IMR-90 (cell line): ENCODE data around the gene PTPRN2. TPM values are rescaled to one million over a fixed set of nuclear protein-coding genes. Genes with fewer than 3 reads are reported as not detected.

Experiments used
- ATAC-seq: fragments of 200-7000 bp; cut with Tn5 transposase; 2 replicates; pipeline ENCODE4 v1.9.1; 2020; ENCODE audit warnings: low read depth, mild to moderate bottlenecking, moderate library complexity
- BruUV-seq: library from RNA; stranded (reverse); fragments of 400-500 nt; replicated peaks from 2 replicates; lab custom pipeline; 2021; lab: Mats Ljungman, UMichigan
- CTCF ChIA-PET: fragments of 300-600 bp; formaldehyde crosslinking; extraction: SDS; loops from one replicate; lab custom pipeline; 2021; ENCODE audit warnings: antibody characterized with exemption; lab: Yijun Ruan, JAX
- POLR2A ChIA-PET: fragments of 300-600 bp; sonication (Branson Sonifier 250); formaldehyde crosslinking; loops from one replicate; lab custom pipeline; 2022; ENCODE audit warnings: antibody characterized with exemption; ENCODE audit not compliant: unreplicated experiment; lab: Charles Lee
- DNase-seq: peaks from one replicate; pipeline ENCODE4 v3.0.0; 2013
- H2AFZ ChIP-seq: replicated peaks from 2 replicates; pipeline ENCODE3; 2013; ENCODE audit warnings: low read length, mild to moderate bottlenecking; ENCODE audit not compliant: poor library complexity
- H2AK5ac ChIP-seq: 2 replicates; pipeline ENCODE4 v1.6.1; 2013; ENCODE audit warnings: low read depth, low read length, inconsistent platforms
- H2AK9ac ChIP-seq: replicated peaks from 2 replicates; pipeline ENCODE3; 2013; ENCODE audit warnings: mild to moderate bottlenecking, low read depth, low read length, moderate library complexity; ENCODE audit not compliant: poor library complexity
- H2BK120ac ChIP-seq: 2 replicates; pipeline ENCODE4 v1.6.1; 2013; ENCODE audit warnings: low read depth, low read length, inconsistent platforms
- H2BK15ac ChIP-seq: 3 replicates; pipeline ENCODE4 v1.6.1; 2013; ENCODE audit warnings: low read depth, low read length, inconsistent platforms
- H2BK20ac ChIP-seq: 2 replicates; pipeline ENCODE4 v1.6.1; 2013; ENCODE audit warnings: low read depth, mild to moderate bottlenecking, inconsistent platforms, low read length, moderate library complexity
- H2BK5ac ChIP-seq: 2 replicates; pipeline ENCODE4 v1.6.1; 2013; ENCODE audit warnings: mild to moderate bottlenecking, low read depth, low read length, inconsistent platforms; ENCODE audit not compliant: poor library complexity, severe bottlenecking
- H3K14ac ChIP-seq: replicated peaks from 2 replicates; pipeline ENCODE4 v1.6.1; 2013; ENCODE audit warnings: low read depth, low read length, inconsistent platforms
- H3K18ac ChIP-seq: 2 replicates; pipeline ENCODE4 v1.6.1; 2013; ENCODE audit warnings: low read depth, low read length, control low read depth
- H3K23ac ChIP-seq: 2 replicates; pipeline ENCODE4 v1.6.1; 2013; ENCODE audit warnings: low read depth, low read length, inconsistent platforms
- H3K27ac ChIP-seq: 2 replicates; pipeline ENCODE4 v1.5.1; 2013; ENCODE audit warnings: mild to moderate bottlenecking, control low read depth, low read length; ENCODE audit not compliant: insufficient read depth
- H3K27me3 ChIP-seq: 2 replicates; pipeline ENCODE4 v1.6.1; 2013; ENCODE audit warnings: low read length; ENCODE audit not compliant: control insufficient read depth, insufficient read depth
- H3K36me3 ChIP-seq: 2 replicates; pipeline ENCODE4 v1.6.1; 2013; ENCODE audit warnings: low read length, mixed read lengths; ENCODE audit not compliant: control insufficient read depth, insufficient read depth
- H3K4ac ChIP-seq: 2 replicates; pipeline ENCODE4 v1.6.1; 2013; ENCODE audit warnings: low read depth, low read length, inconsistent platforms
- H3K4me1 ChIP-seq: 2 replicates; pipeline ENCODE4 v1.6.1; 2013; ENCODE audit warnings: low read length, mixed read lengths; ENCODE audit not compliant: control insufficient read depth, insufficient read depth
- H3K4me2 ChIP-seq: 2 replicates; pipeline ENCODE4 v1.6.1; 2013; ENCODE audit warnings: low read depth, mild to moderate bottlenecking, control low read depth, low read length, moderate library complexity
- H3K4me3 ChIP-seq: 2 replicates; pipeline ENCODE4 v1.5.1; 2013; ENCODE audit warnings: low read depth, mild to moderate bottlenecking, control low read depth, low read length, moderate library complexity; ENCODE audit not compliant: insufficient read depth
- H3K56ac ChIP-seq: 2 replicates; pipeline ENCODE4 v1.6.1; 2013; ENCODE audit warnings: low read length, inconsistent platforms; ENCODE audit not compliant: insufficient read depth; ENCODE audit errors: extremely low read depth
- H3K79me1 ChIP-seq, 2 experiments: 2 replicates each; pipeline ENCODE4 v1.6.1; 2013; ENCODE audit warnings: low read length in 2 of 2, inconsistent platforms in 1 of 2, low read depth in 1 of 2
- H3K9ac ChIP-seq: 2 replicates; pipeline ENCODE4 v1.6.1; 2013; ENCODE audit warnings: low read depth, low read length, control low read depth
- H3K9me1 ChIP-seq: 2 replicates; pipeline ENCODE4 v1.6.1; 2013; ENCODE audit warnings: low read length, inconsistent platforms; ENCODE audit not compliant: insufficient read depth
- H3K9me3 ChIP-seq: 2 replicates; pipeline ENCODE4 v1.6.1; 2013; ENCODE audit warnings: low read length; ENCODE audit not compliant: control insufficient read depth, insufficient read depth
- H4K20me1 ChIP-seq: 2 replicates; pipeline ENCODE4 v1.6.1; 2013; ENCODE audit warnings: low read length, inconsistent platforms; ENCODE audit not compliant: insufficient read depth
- H4K5ac ChIP-seq: 2 replicates; pipeline ENCODE4 v1.6.1; 2013; ENCODE audit warnings: mild to moderate bottlenecking, low read depth, low read length, control low read depth
- H4K8ac ChIP-seq, 2 experiments: 2 replicates each; pipeline ENCODE4 v1.6.1; 2013; ENCODE audit warnings: low read depth in 2 of 2, low read length in 2 of 2, control low read depth in 1 of 2, inconsistent platforms in 1 of 2
- H4K91ac ChIP-seq: 2 replicates; pipeline ENCODE4 v1.6.1; 2013; ENCODE audit warnings: low read depth, low read length, inconsistent platforms; ENCODE audit not compliant: insufficient read depth
- BHLHE40 ChIP-seq: fragments of 150-350 bp; IDR thresholded peaks from 2 replicates; pipeline ENCODE4 v1.6.1; 2016; ENCODE audit warnings: mild to moderate bottlenecking, low read depth, low read length
- CEBPB ChIP-seq: IDR thresholded peaks from 2 replicates; pipeline ENCODE4 v1.6.1; 2012; ENCODE audit warnings: low read depth, low read length, improper control_type of control experiment
- CHD1 ChIP-seq: IDR thresholded peaks from 2 replicates; pipeline ENCODE4 v1.6.1; 2012; ENCODE audit warnings: low read depth, low read length, improper control_type of control experiment
- FOS ChIP-seq: fragments of 150-350 bp; IDR thresholded peaks from 2 replicates; pipeline ENCODE4 v1.6.1; 2016; ENCODE audit warnings: low read depth, low read length
- MAFK ChIP-seq: IDR thresholded peaks from 2 replicates; pipeline ENCODE4 v1.6.1; 2012; ENCODE audit warnings: low read depth, low read length, improper control_type of control experiment
- MAZ ChIP-seq: IDR thresholded peaks from 2 replicates; pipeline ENCODE4 v1.6.1; 2012; ENCODE audit warnings: low read depth, mild to moderate bottlenecking, low read length, improper control_type of control experiment, moderate library complexity, borderline replicate concordance
- MXI1 ChIP-seq: IDR thresholded peaks from 2 replicates; pipeline ENCODE4 v1.6.1; 2012; ENCODE audit warnings: low read depth, mild to moderate bottlenecking, low read length, moderate library complexity, borderline replicate concordance
- NFE2L2 ChIP-seq: fragments of 150-350 bp; IDR thresholded peaks from 2 replicates; pipeline ENCODE4 v1.6.1; 2016; ENCODE audit warnings: low read depth, mild to moderate bottlenecking, low read length
- POLR2A ChIP-seq: IDR thresholded peaks from 2 replicates; pipeline ENCODE4 v1.6.1; 2012; ENCODE audit warnings: mild to moderate bottlenecking, low read depth, low read length
- RAD21 ChIP-seq: IDR thresholded peaks from 2 replicates; pipeline ENCODE4 v1.6.1; 2012; ENCODE audit warnings: low read length, improper control_type of control experiment
- RCOR1 ChIP-seq: IDR thresholded peaks from 2 replicates; pipeline ENCODE4 v1.6.1; 2012; ENCODE audit warnings: mild to moderate bottlenecking, low read length, improper control_type of control experiment; ENCODE audit not compliant: insufficient replicate concordance
- RFX5 ChIP-seq: IDR thresholded peaks from 2 replicates; pipeline ENCODE4 v1.8.0; 2012; ENCODE audit warnings: low read depth, mild to moderate bottlenecking, low read length, moderate library complexity
- SMC3 ChIP-seq: fragments of 150-350 bp; IDR thresholded peaks from 2 replicates; pipeline ENCODE4 v1.6.1; 2016; ENCODE audit warnings: low read depth, mild to moderate bottlenecking, antibody characterized with exemption, low read length, moderate library complexity
- WGBS, 2 experiments: methylation state at CpG; one replicate each; pipeline versions ENCODE4 v1.1.5 to v1.1.7; 2013; ENCODE audit warnings: missing lambda C conversion rate in 2 of 2; ENCODE audit not compliant: insufficient read length in 1 of 2; ENCODE audit errors: extremely low coverage in 2 of 2; 5-methylcytosine and 5-hydroxymethylcytosine counted together
- dilution Hi-C: fragments of 300-500 bp; cut with HindIII; formaldehyde crosslinking; loops from one replicate; pipeline ENCODE4 v1.14.3; 2018; ENCODE audit warnings: low sequenced_read_pairs; ENCODE audit not compliant: unreplicated experiment
- in situ Hi-C: fragments of 300-500 bp; cut with MboI; formaldehyde crosslinking; loops from 3 replicates; pipeline ENCODE4 v1.14.3; 2019; ENCODE audit warnings: low sequenced_read_pairs, inconsistent platforms, mixed read lengths
- intact Hi-C: fragments of 100-400 bp; cut with micrococcal nuclease; formaldehyde crosslinking; loops from 2 replicates; pipeline ENCODE4 v1.10.0; 2022
- polyA plus RNA-seq, 3 experiments: library from polyadenylated mRNA; depleted of rRNA; stranded (reverse); fragments of >200 nt; gene quantifications; 2 replicates each; pipeline ENCODE4 v1.2.3, GENCODE V29; 2012; ENCODE audit warnings: low replicate concordance in 1 of 3
- total RNA-seq: library from RNA; depleted of rRNA; stranded (reverse); fragments of >200 nt; gene quantifications from 2 replicates; pipeline ENCODE4 v1.2.3, GENCODE V29; 2012
- TF ChIP-seq, protein P1 (sequence below): fragments of 150-350 bp; IDR thresholded peaks from 2 replicates; pipeline ENCODE4 v1.6.1; 2016; ENCODE audit warnings: low read depth, mild to moderate bottlenecking, low read length, moderate library complexity, borderline replicate concordance
- TF ChIP-seq, protein P2 (sequence below): conservative IDR thresholded peaks from 2 replicates; pipeline ENCODE4 v1.5.1; 2012; ENCODE audit warnings: mild to moderate bottlenecking, low read depth, low read length, improper control_type of control experiment
- TF ChIP-seq, protein P3 (sequence below): fragments of 150-350 bp; IDR thresholded peaks from 2 replicates; pipeline ENCODE4 v1.6.1; 2017; ENCODE audit warnings: mild to moderate bottlenecking, antibody characterized with exemption, low read length, low read depth

Gene PTPRN2
- total and polyA plus RNA-seq, 2 of the 4 experiments (the other 2 are of a cell fraction), result 0.03 TPM; not detected in 1

DNA sequence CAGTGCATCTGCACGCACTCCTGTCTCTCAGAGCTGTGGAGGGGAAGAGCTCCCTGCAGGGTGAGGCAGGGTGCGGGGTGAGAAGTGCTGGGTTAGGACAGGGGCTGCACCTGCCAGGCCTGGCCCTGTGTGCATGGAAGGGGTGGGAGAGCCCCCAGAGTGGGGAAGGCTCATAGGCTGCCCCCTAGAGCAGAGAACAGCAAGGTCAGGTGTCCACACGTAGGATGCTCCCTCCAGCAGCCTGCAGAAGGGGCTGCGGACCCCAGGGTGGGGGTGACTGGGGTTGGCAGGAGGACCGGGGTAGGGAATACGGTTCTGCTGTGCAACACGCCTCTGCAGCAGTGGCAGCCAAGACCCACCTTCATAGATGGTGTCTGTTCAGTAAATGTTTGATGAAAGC lies 208.6 kb downstream of the PTPRN2 start:
- intact Hi-C loops, result no loop called here
- H3K4me3 ChIP-seq, result no peak overlapping the region
- no peak overlapping the region for H2BK20ac ChIP-seq
- no peak overlapping the region for H2AK5ac ChIP-seq
- H3K79me1 ChIP-seq, result no peaks in the 10 kb centered on the region
- in situ Hi-C loops, result no loop called here
- H3K4me2 ChIP-seq, result no peak overlapping the region
- dilution Hi-C loops, result no loop called here
- H2BK15ac ChIP-seq, result no peak overlapping the region
- H2AFZ ChIP-seq, result no peak overlapping the region
- H2AK9ac ChIP-seq, result no peak overlapping the region
- H3K9me3 ChIP-seq, result peaks cover 37% of the 10 kb centered on the region
- DNase-seq (no peak), ATAC-seq (no peak)
- H3K27ac ChIP-seq, result no peak overlapping the region
- H4K5ac ChIP-seq, result no peak overlapping the region
- WGBS, 2 experiments, result 74% methylated on average over 4 of the region's 7 CpGs; no CpG with 5 or more reads in 1 of the 2 experiments
- H3K23ac ChIP-seq, result no peak overlapping the region
- no peak overlapping the region for H4K8ac ChIP-seq
- H3K9ac ChIP-seq, result no peak overlapping the region
- TF ChIP-seq CEBPB (no peak), MXI1 (no peak), RCOR1 (no peak), BHLHE40 (no peak), CHD1 (no peak), POLR2A (no peak), RFX5 (no peak), NFE2L2 (no peak), MAZ (no peak), SMC3 (no peak), MAFK (no peak), FOS (no peak), RAD21 (no peak)
- TF ChIP-seq, protein P1, sequence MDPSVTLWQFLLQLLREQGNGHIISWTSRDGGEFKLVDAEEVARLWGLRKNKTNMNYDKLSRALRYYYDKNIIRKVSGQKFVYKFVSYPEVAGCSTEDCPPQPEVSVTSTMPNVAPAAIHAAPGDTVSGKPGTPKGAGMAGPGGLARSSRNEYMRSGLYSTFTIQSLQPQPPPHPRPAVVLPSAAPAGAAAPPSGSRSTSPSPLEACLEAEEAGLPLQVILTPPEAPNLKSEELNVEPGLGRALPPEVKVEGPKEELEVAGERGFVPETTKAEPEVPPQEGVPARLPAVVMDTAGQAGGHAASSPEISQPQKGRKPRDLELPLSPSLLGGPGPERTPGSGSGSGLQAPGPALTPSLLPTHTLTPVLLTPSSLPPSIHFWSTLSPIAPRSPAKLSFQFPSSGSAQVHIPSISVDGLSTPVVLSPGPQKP, result no peak
- TF ChIP-seq, protein P2, sequence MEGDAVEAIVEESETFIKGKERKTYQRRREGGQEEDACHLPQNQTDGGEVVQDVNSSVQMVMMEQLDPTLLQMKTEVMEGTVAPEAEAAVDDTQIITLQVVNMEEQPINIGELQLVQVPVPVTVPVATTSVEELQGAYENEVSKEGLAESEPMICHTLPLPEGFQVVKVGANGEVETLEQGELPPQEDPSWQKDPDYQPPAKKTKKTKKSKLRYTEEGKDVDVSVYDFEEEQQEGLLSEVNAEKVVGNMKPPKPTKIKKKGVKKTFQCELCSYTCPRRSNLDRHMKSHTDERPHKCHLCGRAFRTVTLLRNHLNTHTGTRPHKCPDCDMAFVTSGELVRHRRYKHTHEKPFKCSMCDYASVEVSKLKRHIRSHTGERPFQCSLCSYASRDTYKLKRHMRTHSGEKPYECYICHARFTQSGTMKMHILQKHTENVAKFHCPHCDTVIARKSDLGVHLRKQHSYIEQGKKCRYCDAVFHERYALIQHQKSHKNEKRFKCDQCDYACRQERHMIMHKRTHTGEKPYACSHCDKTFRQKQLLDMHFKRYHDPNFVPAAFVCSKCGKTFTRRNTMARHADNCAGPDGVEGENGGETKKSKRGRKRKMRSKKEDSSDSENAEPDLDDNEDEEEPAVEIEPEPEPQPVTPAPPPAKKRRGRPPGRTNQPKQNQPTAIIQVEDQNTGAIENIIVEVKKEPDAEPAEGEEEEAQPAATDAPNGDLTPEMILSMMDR, result no peak
- TF ChIP-seq, protein P3, sequence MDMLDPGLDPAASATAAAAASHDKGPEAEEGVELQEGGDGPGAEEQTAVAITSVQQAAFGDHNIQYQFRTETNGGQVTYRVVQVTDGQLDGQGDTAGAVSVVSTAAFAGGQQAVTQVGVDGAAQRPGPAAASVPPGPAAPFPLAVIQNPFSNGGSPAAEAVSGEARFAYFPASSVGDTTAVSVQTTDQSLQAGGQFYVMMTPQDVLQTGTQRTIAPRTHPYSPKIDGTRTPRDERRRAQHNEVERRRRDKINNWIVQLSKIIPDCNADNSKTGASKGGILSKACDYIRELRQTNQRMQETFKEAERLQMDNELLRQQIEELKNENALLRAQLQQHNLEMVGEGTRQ, result no peak
- H3K56ac ChIP-seq, result no peak overlapping the region
- H4K20me1 ChIP-seq, result no peaks in the 10 kb centered on the region
- CTCF ChIA-PET, result no interaction called here
- no peak overlapping the region for H3K4ac ChIP-seq
- H3K27me3 ChIP-seq, result no peaks in the 10 kb centered on the region
- H3K14ac ChIP-seq, result no peak overlapping the region
- no peak overlapping the region for H4K91ac ChIP-seq
- H2BK120ac ChIP-seq, result no peak overlapping the region
- no peaks in the 10 kb centered on the region for H3K36me3 ChIP-seq
- H3K9me1 ChIP-seq, result no peaks in the 10 kb centered on the region
- H3K18ac ChIP-seq, result no peak overlapping the region
- no peak overlapping the region for H2BK5ac ChIP-seq
- BruUV-seq, result no TSS peak
- H3K4me1 ChIP-seq, result no peaks in the 10 kb centered on the region
- POLR2A ChIA-PET, result no interaction called here
